Measurements from ENCODE around the gene PLOD1.

GRCh38 chr1:11886986-11887665 is 47.4 kb upstream of the PLOD1 start:
- TF ChIP-seq CTCF (conservative IDR thresholded peaks at IDR 0.05) (no peak), EZH2 (IDR thresholded peaks at IDR 0.05; ENCODE audit: low read depth) (no peak)
